HFF-Myc (cell line): ENCODE results near the gene LRRC4C.

Source experiments
- DNase-seq: peaks from one replicate; pipeline ENCODE4 v3.0.0-alpha.2; 2011; ENCODE audit warnings: low read depth; ENCODE audit errors: extremely low read depth
- H3K4me3 ChIP-seq: replicated peaks from 2 replicates; pipeline ENCODE4 v1.5.1; 2011; ENCODE audit warnings: low read depth, mild to moderate bottlenecking, control low read depth, low read length
- CTCF ChIP-seq: IDR thresholded peaks from 2 replicates; pipeline ENCODE4 v1.5.1; 2012; ENCODE audit warnings: mild to moderate bottlenecking, low read depth, low read length, control low read depth; ENCODE audit errors: missing control alignments

LRRC4C gene

GRCh38 chr11:40292721-40293508, 1166.5 kb downstream of the LRRC4C start:
- peak overlapping the region; percentile 47 for H3K4me3 ChIP-seq
- no peak for TF ChIP-seq CTCF
- no peak for DNase-seq

GRCh38 chr11:40291741-40292140, 1167.7 kb downstream of the LRRC4C start:
- no peak overlapping the region for H3K4me3 ChIP-seq
- DNase-seq, result no peak
- TF ChIP-seq CTCF, result no peak

- no peak for TF ChIP-seq CTCF
- no peak for DNase-seq
- no peak overlapping the region for H3K4me3 ChIP-seq
These were observed 1168.1 kb downstream of the LRRC4C start for GRCh38 chr11:40291329-40291728.

- no peak for TF ChIP-seq CTCF
- DNase-seq, result no peak
- H3K4me3 ChIP-seq, result no peak overlapping the region
These were observed 1169.3 kb downstream of the LRRC4C start for GRCh38 chr11:40290171-40290631.

GRCh38 chr11:40289370-40289769, 1170.1 kb downstream of the LRRC4C start:
- no peak overlapping the region for H3K4me3 ChIP-seq
- DNase-seq, result no peak
- TF ChIP-seq CTCF, result no peak

- no peak for TF ChIP-seq CTCF
- DNase-seq, result no peak
These were observed 1171.3 kb downstream of the LRRC4C start for GRCh38 chr11:40287916-40288803.

More at GRCh38 chr11:40287916-40288803, 1171.3 kb downstream of the LRRC4C start:
- no peak overlapping the region for H3K4me3 ChIP-seq
